NCI-H2029 treated with DMSO at 0.1 percent for 48 hours (cell line): ENCODE data around the gene TMEM178B.
"Not testable (repeated sequence)": the region's sequence is repeated elsewhere in the genome, so short reads cannot be mapped to it uniquely, and the experiment has no call there.

Source experiments
- DNase-seq: peaks from one replicate; lab custom pipeline; 2025; lab: John Stamatoyannopoulos, UW

The TMEM178B gene

DNA sequence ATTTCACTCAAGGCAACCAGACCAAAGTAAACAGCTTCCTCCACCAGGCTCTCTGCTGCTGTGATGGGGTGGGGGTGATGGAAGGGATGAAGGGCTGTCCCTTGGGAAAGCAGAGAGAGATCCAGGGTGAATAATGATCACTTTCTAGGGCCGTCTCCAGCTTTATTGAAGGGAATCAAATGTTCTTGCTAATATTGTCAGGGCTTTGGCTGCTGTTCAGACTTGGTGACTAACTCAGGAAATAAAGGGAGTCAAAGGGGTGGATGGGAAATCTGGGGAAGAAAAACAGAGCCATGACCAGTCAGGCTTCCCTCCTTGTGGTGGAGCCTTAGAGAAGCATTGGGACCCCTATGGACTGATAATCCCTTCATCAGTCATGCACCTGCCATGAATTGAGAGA, 281.2 kb downstream of the TMEM178B start:
- no peak for DNase-seq

DNA sequence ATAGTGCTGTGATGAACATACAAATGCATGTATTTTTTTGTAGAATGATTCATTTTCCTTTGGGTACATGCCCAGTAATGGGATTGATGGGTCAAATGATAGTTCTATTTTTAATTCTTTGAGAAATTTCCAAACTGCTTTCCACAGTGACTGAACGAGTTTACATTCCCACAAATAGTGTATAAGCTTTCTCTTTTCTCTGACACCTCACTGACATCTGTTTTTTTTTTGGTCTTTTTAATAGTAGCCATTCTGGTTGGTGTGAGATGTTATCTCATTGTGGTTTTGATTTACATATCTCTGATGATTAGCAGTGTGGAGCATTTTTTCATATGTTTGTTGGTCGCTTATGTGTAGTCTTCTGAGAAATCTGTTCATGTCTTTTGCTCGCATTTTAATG, 282.3 kb downstream of the TMEM178B start:
- DNase-seq, result no peak

DNA sequence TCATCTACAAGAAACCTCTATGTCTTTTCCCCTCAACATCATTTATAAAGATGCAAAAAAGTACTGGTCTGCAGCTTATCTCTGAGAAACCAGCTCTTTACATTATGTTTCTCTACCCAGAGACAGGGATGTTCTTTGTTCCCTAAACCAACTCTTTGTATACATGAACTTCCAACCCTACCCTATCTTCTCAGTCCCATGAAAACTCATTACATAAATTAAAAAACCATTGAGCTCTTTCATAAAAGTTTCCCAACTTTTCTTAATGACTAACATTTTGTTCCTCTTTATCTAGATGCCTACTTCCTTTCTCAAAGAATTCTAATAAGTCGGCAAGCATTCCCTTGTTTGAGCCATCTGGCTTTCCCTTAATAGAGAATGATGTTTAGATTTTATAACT, 284.5 kb downstream of the TMEM178B start:
- DNase-seq, result no peak

DNA sequence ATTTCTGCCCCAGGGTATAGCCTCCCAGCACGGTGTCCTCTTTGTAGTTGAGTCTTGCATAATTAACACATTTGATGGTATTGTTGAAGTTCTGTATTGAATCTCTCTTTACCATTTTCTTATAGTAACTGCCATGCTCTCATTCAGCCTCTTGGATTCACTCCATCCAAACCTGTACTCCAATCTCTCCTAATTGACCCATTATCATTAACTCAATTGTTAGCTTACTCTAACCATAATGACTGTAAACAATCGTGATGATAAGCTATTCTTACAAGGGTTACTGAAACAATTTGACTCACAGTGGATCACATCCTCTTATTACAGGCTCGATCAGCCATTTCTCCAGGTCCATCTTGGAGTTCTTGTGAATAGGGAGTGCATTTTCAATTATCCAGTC, 285.4 kb downstream of the TMEM178B start:
- no peak for DNase-seq

DNA sequence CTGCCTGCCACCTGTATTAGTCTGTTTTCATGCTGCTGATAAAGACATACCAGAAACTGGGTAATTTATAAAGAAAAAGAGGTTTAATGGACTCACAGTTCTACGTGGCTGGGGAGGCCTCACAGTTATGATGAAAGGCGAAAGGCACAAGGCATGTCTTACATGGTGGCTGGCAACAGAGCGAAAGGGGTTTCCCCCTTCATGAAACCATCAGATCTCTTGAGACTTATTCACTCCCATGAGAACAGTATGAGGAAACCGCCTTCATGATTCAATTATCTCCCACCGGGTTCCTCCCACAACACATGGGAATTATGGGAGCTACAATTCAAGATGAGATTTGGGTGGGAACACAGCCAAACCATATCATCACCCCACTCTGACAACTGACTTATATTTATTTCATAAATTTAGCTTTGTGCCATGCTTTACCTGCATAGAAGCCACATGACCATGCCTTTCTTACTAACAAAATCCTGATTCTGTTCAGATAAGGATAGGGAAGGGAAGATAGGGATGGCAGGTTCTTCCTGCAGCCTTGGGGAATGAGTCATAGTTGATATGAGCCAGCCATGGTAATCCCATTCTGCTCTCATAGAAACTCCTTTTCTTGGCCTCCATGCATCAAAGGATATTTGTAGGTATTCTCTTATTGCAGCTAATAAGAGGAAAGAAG, 286.0 kb downstream of the TMEM178B start:
- no peak for DNase-seq

DNA sequence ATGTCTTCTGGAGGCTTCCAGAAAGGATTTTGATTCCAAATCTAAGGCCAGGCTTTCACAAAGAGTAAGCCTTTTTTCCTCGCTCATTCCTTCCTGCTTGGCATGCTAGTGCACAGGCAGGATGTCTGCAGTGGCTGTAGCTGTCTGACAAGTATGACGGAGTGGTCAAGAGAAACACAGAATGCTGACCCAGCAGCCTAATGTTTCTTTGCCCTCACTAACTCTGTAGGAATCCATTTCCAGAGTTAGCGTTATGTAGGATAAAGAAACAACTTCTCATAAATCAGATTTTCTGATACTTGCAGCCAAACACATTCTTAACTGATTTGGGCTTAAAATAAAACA, 286.5 kb downstream of the TMEM178B start:
- no peak for DNase-seq

DNA sequence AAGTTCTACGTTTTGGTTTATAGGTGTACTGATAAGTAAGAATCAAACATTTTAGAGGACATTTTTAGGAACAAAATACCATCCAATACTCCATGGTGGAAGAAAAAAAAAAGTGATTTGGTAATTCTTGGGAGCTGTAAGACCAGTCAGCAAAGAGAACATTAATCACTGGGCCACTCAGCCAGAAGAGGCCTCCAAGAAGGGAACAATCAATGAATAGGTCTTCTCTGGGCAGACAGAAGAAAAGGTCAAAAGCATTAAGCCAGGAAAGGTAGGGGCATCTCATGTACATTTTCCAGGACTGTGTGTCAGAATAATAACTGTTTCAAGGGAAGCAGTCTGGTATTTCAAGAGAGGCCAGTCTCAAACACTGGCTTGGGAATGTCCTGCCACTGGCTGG, 286.9 kb downstream of the TMEM178B start:
- DNase-seq, result no peak

DNA sequence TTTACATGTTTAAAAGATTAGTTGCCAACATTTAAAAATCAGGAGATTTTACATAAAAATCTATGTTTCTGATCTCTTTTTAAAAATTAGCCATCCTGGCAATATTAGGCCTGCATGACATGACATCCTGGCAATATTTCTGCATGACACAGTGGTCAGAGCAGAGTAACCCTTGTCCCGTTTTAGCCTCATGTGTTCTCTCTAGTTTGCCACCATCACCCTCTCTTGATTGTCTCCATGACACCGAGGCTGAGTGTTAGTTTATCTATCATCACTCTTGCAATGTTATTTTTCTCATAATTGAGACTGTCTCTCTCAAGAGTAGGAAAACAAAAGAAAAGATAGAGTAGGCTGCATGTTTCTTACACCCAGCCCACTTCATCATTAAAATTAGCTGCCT, 287.6 kb downstream of the TMEM178B start:
- DNase-seq, result no peak

DNA sequence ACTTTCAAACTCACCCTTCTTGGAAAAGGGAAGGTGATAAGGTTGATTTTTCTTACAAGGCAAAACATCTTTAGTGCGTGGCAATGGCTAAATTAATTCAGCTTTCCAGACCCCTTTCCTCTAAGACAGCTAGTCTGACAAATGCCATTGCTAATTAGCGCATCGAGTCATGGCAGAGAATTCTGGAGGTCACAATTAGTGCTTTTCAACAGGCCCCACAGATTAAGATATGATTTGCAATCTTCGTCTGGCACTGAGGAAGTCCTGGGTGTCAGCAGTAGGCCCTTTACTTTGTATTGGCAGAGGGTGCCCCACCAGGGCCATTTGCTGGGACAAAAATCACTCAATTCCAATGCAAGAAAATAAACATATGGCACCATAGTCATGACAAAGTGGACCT, 288.1 kb downstream of the TMEM178B start:
- no peak for DNase-seq

DNA sequence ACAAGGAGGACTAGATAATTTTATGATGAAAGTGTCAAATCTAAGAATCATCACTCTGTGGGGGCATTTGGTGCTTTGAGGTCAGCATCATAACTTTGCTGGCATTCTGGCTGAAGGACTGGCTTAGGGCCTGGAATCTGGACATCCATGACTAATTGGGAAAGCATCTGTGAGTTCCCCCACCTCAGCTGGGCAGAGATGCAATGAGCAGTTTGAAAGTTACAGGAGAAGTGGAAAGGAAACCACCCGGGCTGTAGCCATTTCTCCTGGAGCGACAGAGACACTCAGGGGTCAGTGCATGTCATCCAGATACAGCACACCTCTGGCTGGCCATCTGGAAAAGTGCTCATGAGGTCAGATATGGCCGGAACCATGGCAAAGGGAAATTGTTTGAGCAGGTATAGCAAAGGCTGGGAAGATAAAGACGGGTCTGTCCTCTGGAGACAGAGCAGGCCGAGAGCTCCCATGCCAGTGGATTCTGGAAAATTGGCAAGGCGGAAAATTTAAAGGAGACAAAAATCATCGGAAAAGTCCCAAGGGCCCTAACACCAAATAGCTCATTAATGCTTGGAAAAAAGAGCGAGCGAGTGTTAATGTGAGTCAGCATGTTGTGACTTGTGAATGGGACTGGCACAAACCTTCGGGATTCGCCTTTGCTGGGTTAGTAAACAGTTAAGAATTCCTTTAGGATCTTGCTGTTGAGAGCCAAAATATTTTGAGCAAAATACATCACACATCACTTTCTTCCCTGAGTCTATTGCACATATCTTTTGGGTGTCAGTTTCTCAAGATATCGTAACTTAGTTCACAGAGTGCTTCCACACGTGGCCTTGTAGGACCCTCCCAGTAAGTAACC, 288.9 kb downstream of the TMEM178B start:
- no peak for DNase-seq

DNA sequence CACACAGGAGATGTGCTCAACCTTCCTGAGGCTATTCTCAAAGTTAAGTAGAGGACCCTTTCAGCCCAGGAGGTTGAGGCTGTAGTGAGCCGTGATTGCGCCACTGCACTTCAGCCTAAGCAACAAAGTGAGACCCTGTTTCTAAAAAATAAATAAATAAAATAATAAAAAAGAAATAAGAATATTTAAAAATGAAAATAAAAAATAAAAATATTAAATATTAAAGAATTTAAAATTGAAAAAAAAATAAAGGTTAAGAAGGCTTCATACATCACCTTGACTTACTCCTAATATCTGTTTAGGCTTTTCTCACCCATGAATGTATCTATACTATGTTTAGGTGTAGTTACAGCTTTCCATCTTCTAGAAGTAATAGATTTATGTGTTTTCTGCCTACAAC, 289.9 kb downstream of the TMEM178B start:
- no peak for DNase-seq

DNA sequence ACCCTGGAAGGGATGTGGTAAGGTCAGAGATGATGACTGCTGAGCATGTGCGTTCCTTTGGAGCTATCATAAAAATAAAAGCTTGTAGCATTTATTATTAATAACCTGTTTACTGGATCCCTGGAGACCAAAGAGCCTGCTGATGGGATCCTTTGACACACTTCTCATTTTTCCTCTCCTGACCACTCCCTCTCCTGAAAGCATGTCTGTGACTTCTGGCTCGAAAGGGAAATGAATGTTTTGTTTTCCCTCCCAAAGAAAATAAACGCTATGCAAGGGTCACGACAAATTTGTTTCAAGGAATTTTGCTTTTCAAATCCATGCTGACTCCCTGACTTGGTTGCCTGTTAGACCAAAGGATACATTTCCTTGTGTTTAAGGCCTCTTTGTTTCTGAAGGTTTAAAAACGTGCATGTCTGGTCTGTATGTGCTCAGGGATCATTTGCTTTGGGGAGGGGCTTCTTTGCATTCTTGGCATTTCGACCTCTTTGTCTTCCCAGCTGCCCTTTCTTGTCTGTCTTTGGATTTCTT, 292.3 kb downstream of the TMEM178B start:
- no peak for DNase-seq

DNA sequence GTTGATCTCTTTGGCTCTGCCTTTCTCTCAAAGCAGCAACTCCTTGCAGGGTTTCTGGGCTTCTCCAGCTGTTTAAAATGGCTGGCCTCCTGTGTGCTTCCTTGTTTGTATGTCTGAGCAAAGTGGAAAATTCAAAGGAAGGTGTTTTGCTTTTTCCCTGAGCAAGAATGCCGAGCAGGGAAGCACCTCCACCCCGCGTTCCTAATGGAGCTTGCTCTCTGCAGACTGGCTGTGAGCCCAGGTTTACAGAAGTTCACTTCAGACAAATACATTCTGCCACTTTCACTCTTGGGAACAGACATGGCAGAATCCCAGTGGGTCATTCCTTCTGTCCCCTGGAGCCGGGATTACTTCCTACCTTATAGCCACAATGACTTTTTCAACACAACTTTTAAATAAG, 295.6 kb downstream of the TMEM178B start:
- peak; percentile 68 for DNase-seq

DNA sequence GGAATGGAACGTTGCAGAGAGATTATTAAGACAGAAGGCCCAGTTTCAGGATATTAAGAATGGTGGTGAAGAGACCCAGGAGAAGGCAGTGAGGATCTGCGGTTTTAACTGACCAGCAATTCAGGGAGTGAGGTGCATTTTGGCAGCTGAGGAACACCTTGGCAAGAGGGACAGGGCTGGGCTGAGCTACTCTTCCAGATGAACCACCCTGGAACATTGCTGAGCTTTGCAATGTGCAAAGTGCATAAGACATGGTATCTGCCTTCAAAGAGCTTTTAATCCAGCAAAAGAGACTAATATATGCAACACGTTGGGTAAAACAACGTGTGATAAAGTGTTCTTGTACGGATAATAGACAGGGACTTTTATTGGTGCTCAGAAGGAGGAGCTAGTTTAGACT, 296.3 kb downstream of the TMEM178B start:
- no peak for DNase-seq

DNA sequence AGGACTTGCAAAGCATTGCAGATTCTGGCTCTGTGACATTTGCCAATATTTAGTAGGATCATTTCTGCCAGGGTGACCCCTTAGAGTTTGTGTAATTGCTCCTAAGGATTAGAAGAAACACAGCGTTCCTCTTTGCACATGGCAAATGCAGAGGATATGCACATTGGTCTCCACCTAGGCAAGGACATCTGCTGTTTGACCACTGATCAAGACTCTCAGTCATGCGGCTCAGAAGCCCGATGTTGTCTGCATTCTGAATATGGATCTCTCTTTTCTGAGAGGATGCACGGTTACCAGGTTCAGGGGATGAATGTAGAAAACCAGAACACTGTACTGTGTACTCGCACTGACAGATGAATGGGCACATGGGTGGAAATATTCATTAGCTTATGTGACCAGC, 296.8 kb downstream of the TMEM178B start:
- DNase-seq, result no peak

DNA sequence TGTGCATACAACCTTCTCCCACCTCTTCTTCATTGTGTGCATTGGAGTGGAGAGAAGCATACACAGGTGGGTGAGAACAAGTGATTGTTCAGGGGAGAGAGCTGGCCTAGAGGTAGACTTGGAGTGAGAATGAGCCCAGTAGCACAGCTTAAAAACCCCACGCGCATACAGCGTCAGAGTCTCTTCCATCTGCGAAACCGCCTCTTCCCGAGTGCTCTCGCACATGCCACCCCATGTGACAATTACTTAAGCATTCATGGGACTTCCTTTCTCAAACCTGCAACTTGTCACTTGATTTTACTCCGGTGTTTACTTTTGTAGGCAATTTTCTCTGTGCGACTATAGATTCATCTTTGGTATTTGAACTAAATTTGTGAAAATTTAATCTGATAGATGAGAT, 300.6 kb downstream of the TMEM178B start:
- peak; percentile 48 for DNase-seq

DNA sequence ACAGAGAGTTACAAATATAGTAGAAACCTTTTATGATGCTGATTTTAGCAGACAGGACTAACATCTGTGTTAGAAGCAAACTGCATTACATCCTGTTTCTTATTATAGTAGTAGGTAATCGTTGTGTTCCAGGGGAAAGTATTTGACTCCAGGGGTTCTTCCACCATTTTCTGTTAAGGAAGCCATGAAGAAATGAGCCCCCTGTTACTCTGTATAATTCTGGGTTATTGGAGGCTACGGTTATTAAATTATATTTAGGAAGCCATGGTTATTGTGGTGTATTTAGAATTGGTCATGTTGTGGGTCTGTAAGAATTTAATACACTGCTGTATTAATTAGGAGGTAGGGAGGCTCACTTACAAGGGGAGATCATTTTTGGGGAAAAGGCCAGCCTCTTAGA, 301.6 kb downstream of the TMEM178B start:
- DNase-seq, result no peak

DNA sequence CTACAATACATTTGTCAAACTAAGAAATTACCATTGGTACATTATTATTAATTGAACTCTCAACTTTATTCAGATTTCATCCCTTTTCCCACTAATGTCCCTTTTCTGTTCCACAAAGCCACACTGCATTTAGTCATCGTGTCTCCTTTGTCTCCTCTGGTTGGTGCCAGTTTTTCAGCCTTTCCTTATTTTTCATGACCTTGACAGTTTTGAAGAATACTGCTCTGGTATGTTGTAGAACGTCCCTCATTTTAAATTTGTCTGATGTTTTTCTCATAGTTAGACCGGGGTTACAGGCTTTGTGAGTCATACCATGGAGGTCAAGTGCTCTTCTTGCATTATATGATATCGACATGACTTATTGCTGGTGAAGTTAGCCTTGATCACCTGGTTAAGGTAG, 304.0 kb downstream of the TMEM178B start:
- DNase-seq, result no peak

DNA sequence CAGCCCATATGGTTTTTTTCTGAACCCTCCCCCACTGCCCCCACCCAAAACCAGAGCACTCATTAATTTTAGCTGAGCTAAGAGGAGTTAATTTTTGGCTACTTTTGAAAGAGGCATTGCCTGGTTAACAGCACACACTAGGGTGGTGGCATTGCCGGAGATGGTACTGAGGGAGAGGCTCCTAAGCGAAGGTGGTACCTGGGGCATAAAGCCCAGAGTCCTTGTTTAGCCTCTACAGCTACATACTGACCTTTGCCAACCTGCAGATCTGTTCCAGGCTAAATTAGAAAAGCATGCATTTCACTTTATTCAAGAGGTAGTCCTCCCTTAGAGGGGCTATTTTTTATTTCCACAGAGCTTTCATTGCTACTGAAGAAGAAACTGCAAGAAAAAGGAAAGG, 304.5 kb downstream of the TMEM178B start:
- DNase-seq, result no peak

DNA sequence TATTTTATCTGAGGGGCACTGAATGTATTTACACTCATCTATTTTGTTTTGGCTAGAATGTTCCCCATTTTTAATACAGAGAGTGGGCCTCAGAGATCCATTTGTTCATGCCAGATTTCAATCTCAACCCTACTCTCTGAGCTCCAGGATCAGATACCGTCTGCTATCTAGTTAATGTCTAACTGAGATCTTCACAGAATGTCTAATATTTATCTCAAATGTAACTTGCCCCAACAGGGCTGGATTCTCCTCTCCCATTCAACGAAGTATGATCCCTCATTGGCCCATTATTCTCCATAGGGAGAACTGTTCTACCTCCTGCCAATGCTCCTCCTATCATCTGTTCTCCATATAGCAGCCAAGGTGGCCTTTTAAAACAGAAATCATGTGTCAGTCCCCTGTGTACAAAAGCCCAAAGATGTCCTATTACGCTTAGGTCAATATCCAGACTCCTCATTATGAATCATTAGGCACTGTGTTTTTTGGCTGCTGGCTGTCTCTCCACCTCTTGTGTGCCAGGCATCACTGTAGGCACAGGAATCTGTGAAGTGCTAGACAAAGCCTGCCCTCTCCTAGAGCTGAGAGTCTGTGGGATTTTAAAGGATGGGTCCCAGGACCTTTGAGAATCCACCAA, 308.0 kb downstream of the TMEM178B start:
- DNase-seq, result peak; percentile 85

DNA sequence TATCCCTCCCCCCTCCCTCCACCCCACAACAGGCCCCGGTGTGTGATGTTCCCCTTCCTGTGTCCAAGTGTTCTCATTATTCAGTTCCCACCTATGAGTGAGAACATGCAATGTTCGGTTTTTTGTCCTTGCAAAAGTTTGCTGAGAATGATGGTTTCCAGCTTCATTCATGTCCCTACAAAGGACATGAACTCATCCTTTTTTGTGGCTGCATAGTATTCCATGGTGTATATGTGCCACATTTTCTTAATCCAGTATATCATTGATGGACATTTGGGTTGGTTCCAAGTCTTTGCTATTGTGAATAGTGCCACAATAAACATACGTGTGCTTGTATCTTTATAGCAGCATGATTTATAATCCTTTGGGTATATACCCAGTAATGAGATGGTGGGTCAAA, 309.5 kb downstream of the TMEM178B start:
- DNase-seq, result not testable (repeated sequence)

DNA sequence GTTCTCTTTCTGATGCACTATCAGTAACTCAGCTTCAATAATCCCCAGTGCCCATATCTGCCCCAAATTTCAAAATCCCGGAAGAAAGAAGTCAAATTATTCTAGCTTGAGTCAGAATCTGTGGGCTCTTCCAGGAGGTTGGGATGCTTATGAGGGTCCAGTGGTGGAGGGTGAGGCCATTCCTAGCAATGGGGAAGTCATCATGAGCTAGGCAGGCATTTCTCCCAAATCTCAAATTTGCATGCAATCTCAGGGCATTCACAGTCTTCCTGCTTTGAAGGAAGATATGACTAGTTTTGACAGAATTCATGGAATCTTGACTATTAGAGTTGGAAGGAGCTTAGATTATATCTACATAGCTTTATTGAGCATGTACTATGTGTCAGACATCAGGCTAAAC, 313.0 kb downstream of the TMEM178B start:
- no peak for DNase-seq
